ENCODE measurements around the gene DNAH1. TPM values are rescaled to one million over a fixed set of nuclear protein-coding genes. Genes with fewer than 3 reads are reported as not detected.
A peak's percentile ranks its signal among the peaks of the same experiment; 100 is the strongest.
"Not testable (repeated sequence)": the region's sequence is repeated elsewhere in the genome, so short reads cannot be mapped to it uniquely, and the experiment has no call there.

Gene DNAH1
- total RNA-seq, 1 donor = 8.7 TPM

- peaks cover 4% of the 10 kb centered on the region for H3K79me2 ChIP-seq (ENCODE audit: insufficient read depth, low read length)
- H3K4me3 ChIP-seq (ENCODE audit: insufficient read depth, low read length) = no peak overlapping the region
- no peak overlapping the region for H2AFZ ChIP-seq (ENCODE audit: low read length)
- no peaks in the 10 kb centered on the region for H3K9me3 ChIP-seq (ENCODE audit: low read depth, low read length)
- no peaks in the 10 kb centered on the region for H3K27me3 ChIP-seq (ENCODE audit: insufficient read depth, low read length)
- no peak overlapping the region for H3K4me2 ChIP-seq (ENCODE audit: insufficient read depth, low read length)
- TF ChIP-seq, protein P1, sequence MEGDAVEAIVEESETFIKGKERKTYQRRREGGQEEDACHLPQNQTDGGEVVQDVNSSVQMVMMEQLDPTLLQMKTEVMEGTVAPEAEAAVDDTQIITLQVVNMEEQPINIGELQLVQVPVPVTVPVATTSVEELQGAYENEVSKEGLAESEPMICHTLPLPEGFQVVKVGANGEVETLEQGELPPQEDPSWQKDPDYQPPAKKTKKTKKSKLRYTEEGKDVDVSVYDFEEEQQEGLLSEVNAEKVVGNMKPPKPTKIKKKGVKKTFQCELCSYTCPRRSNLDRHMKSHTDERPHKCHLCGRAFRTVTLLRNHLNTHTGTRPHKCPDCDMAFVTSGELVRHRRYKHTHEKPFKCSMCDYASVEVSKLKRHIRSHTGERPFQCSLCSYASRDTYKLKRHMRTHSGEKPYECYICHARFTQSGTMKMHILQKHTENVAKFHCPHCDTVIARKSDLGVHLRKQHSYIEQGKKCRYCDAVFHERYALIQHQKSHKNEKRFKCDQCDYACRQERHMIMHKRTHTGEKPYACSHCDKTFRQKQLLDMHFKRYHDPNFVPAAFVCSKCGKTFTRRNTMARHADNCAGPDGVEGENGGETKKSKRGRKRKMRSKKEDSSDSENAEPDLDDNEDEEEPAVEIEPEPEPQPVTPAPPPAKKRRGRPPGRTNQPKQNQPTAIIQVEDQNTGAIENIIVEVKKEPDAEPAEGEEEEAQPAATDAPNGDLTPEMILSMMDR (IDR thresholded peaks at IDR 0.05; ENCODE audit: extremely low read depth, low read depth, low read length) = no peak
- H3K36me3 ChIP-seq (ENCODE audit: insufficient read depth, low read length) = no peaks in the 10 kb centered on the region
- peaks cover 33% of the 10 kb centered on the region for H3K4me1 ChIP-seq (ENCODE audit: insufficient read depth, low read length)
- no peak overlapping the region for H3K27ac ChIP-seq (ENCODE audit: low read depth, low read length)
- DNase-seq (ENCODE audit: insufficient read length, low spot score, missing footprints) = no peak
- H4K20me1 ChIP-seq (ENCODE audit: insufficient read depth, low read length) = no peaks in the 10 kb centered on the region
Measured at GRCh38 chr3:52283306-52283705, 32.8 kb upstream of the DNAH1 start.

- H4K20me1 ChIP-seq (ENCODE audit: insufficient read depth, low read length); H2AFZ ChIP-seq (ENCODE audit: low read length); H3K27me3 ChIP-seq (ENCODE audit: insufficient read depth, low read length); H3K9me3 ChIP-seq (ENCODE audit: low read depth, low read length); H3K4me2 ChIP-seq (ENCODE audit: insufficient read depth, low read length); H3K36me3 ChIP-seq (ENCODE audit: insufficient read depth, low read length); H3K27ac ChIP-seq (ENCODE audit: low read depth, low read length); H3K4me3 ChIP-seq (ENCODE audit: insufficient read depth, low read length); DNase-seq (ENCODE audit: insufficient read length, low spot score, missing footprints): not testable (repeated sequence)
- peaks cover 39% of the 10 kb centered on the region for H3K4me1 ChIP-seq (ENCODE audit: insufficient read depth, low read length)
- H3K79me2 ChIP-seq (ENCODE audit: insufficient read depth, low read length) = peaks cover 11% of the 10 kb centered on the region
Measured at GRCh38 chr3:52284051-52284450, 32.1 kb upstream of the DNAH1 start.

DNA sequence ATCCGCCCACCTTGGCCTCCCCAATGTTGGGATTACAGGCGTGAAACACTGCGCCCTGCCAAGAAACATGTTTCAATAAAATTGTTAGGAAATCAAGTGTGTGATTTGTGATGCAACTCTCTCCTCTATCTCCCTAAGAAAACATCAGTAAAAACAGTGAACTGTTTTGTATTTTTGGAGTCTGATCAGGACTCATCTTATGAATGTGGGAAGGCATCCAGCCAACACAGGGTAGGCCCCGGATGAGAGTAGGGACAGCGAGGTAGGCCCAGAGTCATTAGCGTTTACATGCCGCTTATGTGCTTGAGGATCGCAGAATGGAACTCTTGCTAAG lies 29.4 kb upstream of the DNAH1 start:
- Histone ChIP-seq H3K27me3 (ENCODE audit: insufficient read depth, low read length) (no peaks in the 10 kb centered on the region), H3K27ac (ENCODE audit: low read depth, low read length) (peak overlapping the region; percentile 100), H3K9me3 (ENCODE audit: low read depth, low read length) (no peaks in the 10 kb centered on the region), H2AFZ (ENCODE audit: low read length) (no peak overlapping the region), H3K36me3 (ENCODE audit: insufficient read depth, low read length) (no peaks in the 10 kb centered on the region), H3K4me3 (ENCODE audit: insufficient read depth, low read length) (peak overlapping the region; percentile 99), H3K4me1 (ENCODE audit: insufficient read depth, low read length) (peaks cover 23% of the 10 kb centered on the region), H4K20me1 (ENCODE audit: insufficient read depth, low read length) (no peaks in the 10 kb centered on the region), H3K4me2 (ENCODE audit: insufficient read depth, low read length) (peak overlapping the region; percentile 88), H3K79me2 (ENCODE audit: insufficient read depth, low read length) (peaks cover 32% of the 10 kb centered on the region)
- peak; percentile 81 for DNase-seq (ENCODE audit: insufficient read length, low spot score, missing footprints)
- TF ChIP-seq, protein P1 (IDR thresholded peaks at IDR 0.05; ENCODE audit: extremely low read depth, low read depth, low read length) = no peak

- peaks cover 10% of the 10 kb centered on the region for H3K36me3 ChIP-seq (ENCODE audit: insufficient read depth, low read length)
- H3K4me2 ChIP-seq (ENCODE audit: insufficient read depth, low read length) = peak overlapping the region; percentile 88
- no peaks in the 10 kb centered on the region for H4K20me1 ChIP-seq (ENCODE audit: insufficient read depth, low read length)
- no peaks in the 10 kb centered on the region for H3K9me3 ChIP-seq (ENCODE audit: low read depth, low read length)
- peaks cover 32% of the 10 kb centered on the region for H3K79me2 ChIP-seq (ENCODE audit: insufficient read depth, low read length)
- H3K27me3 ChIP-seq (ENCODE audit: insufficient read depth, low read length) = no peaks in the 10 kb centered on the region
- H3K4me1 ChIP-seq (ENCODE audit: insufficient read depth, low read length) = peaks cover 15% of the 10 kb centered on the region
- H2AFZ ChIP-seq (ENCODE audit: low read length) = peak overlapping the region; percentile 98
- DNase-seq (ENCODE audit: insufficient read length, low spot score, missing footprints) = peak; percentile 26
- H3K4me3 ChIP-seq (ENCODE audit: insufficient read depth, low read length) = peak overlapping the region; percentile 99
- TF ChIP-seq, protein P1 (IDR thresholded peaks at IDR 0.05; ENCODE audit: extremely low read depth, low read depth, low read length) = no peak
- peak overlapping the region; percentile 100 for H3K27ac ChIP-seq (ENCODE audit: low read depth, low read length)
Measured at GRCh38 chr3:52288674-52289073, 27.4 kb upstream of the DNAH1 start.
